ENCODE data around the gene MYO7A. TPM values are rescaled to one million over a fixed set of nuclear protein-coding genes. Genes with fewer than 3 reads are reported as not detected.

The MYO7A gene
- total and polyA plus RNA-seq, 2 donors (not counting 1 experiment from before 2014, with no cell fraction given): 0.03 to 0.07 TPM

GRCh38 chr11:77126861-77127234 is 1.2 kb upstream of the MYO7A start:
- peaks cover 0 to 13% (median 0%) of the 10 kb centered on the region in 4 experiments for H3K27me3 ChIP-seq (replicated peaks in 1 of 4; ENCODE audit: control extremely low read depth in 1 of 4, control insufficient read depth in 3 of 4, insufficient read depth in 4 of 4, low read length in 3 of 4)
- Mint-ChIP-seq H3K4me1 (peaks cover 21% of the 10 kb centered on the region), H3K27me3 (peaks cover 10% of the 10 kb centered on the region), H3K27ac (no peak overlapping the region), H3K9me3 (ENCODE audit: insufficient read depth) (no peaks in the 10 kb centered on the region), H3K4me3 (peak overlapping the region; percentile 73)
- peaks cover 15 to 20% of the 10 kb centered on the region in 2 donors for H3K4me1 ChIP-seq (ENCODE audit: control insufficient read depth in 2 of 2, insufficient read depth in 2 of 2, low read length in 2 of 2)
- intact Hi-C loops (cut with micrococcal nuclease): no loop called here
- TF ChIP-seq EZH2 (IDR thresholded peaks at IDR 0.05; ENCODE audit: borderline replicate concordance, insufficient read depth, low read depth, low read length, poor library complexity, severe bottlenecking) (no peak), CTCF (IDR thresholded peaks at IDR 0.05) (no peak)
- H3K9ac ChIP-seq (ENCODE audit: low read length): peak overlapping the region; percentile 36
- WGBS (ENCODE audit: insufficient coverage): 22% methylated on average over 9 of the region's 10 CpGs
- DNase-seq (no peak), ATAC-seq (ENCODE audit: low read depth) (no peak)
- no peaks in the 10 kb centered on the region for H3K9me3 ChIP-seq (ENCODE audit: control extremely low read depth in 1 of 3, control insufficient read depth in 2 of 3, insufficient read depth in 1 of 3, low read length in 2 of 3)
- H2AFZ ChIP-seq (ENCODE audit: insufficient read depth, low read depth, low read length, poor library complexity, severe bottlenecking): peak overlapping the region; percentile 73
- H3K27ac ChIP-seq (ENCODE audit: low read length in 2 of 2): no peak overlapping the region
- H3K4me2 ChIP-seq (replicated peaks; ENCODE audit: low read depth, low read length, poor library complexity, severe bottlenecking): peak overlapping the region; percentile 65
- no peaks in the 10 kb centered on the region for H3K36me3 ChIP-seq (replicated peaks in 1 of 2; ENCODE audit: control extremely low read depth in 1 of 2, control insufficient read depth in 1 of 2, extremely low read depth in 1 of 2, insufficient read depth in 2 of 2, low read length in 1 of 2)
- no peaks in the 10 kb centered on the region for H3K79me2 ChIP-seq (ENCODE audit: control insufficient read depth, insufficient read depth, low read length)
- ChIA-PET POLR2A (no interaction called here), CTCF (interaction anchor here (0.6 to 3.6 kb wide), 21 partner anchors 10 to 492 kb away, joined by 3 to 32 read pairs (median 5); no protein-coding TSS in a partner anchor)
- H3K4me3 ChIP-seq (ENCODE audit: control extremely low read depth in 1 of 5, extremely low read depth in 1 of 5, insufficient read depth in 1 of 5, low read depth in 2 of 5, low read length in 4 of 5): peak overlapping the region in 3 of 5 experiments; percentile 33 to 47 (median 34)
- H4K20me1 ChIP-seq (ENCODE audit: control insufficient read depth, insufficient read depth, low read length, poor library complexity, severe bottlenecking): no peaks in the 10 kb centered on the region

DNA sequence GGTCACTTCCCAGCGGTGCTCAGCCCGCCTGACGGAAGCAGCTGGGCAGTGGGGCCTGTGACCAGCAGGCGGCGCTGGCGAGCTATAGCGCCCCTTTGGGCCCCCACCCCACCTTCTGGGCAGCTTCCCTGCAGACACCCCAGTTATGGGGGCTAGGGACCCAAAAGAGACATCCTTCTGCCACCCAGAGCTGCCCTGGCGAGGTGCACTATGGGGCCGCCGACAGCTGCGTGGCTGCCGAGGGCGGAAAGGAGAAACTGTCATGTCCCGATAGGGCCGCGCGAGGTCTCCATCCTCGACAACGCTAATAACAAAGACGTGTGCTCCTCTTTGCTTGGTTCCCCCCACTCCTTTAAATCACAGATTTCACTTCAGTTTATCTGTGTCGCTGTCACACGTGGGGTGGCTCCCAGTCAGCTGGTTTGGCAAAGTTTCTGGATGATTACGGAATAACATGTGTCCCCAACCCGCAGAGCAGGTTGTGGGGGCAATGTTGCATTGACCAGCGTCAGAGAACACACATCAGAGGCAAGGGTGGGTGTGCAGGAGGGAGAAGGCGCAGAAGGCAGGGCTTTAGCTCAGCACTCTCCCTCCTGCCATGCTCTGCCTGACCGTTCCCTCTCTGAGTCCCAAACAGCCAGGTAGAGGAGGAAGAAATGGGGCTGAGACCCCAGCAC is 673 bp upstream of the MYO7A start:
- ChIA-PET POLR2A (no interaction called here), CTCF (interaction anchor here (0.6 to 3.6 kb wide), 21 partner anchors 9 to 492 kb away, joined by 3 to 32 read pairs (median 5); no protein-coding TSS in a partner anchor)
- H3K27me3 ChIP-seq (replicated peaks in 1 of 4; ENCODE audit: control extremely low read depth in 1 of 4, control insufficient read depth in 3 of 4, insufficient read depth in 4 of 4, low read length in 3 of 4): peaks cover 0 to 13% (median 0%) of the 10 kb centered on the region in 4 experiments
- H3K36me3 ChIP-seq (replicated peaks in 1 of 2; ENCODE audit: control extremely low read depth in 1 of 2, control insufficient read depth in 1 of 2, extremely low read depth in 1 of 2, insufficient read depth in 2 of 2, low read length in 1 of 2): no peaks in the 10 kb centered on the region
- H3K9me3 ChIP-seq (ENCODE audit: control extremely low read depth in 1 of 3, control insufficient read depth in 2 of 3, insufficient read depth in 1 of 3, low read length in 2 of 3): no peaks in the 10 kb centered on the region
- H3K9ac ChIP-seq (ENCODE audit: low read length): peak overlapping the region; percentile 36
- H3K9me3 Mint-ChIP-seq (ENCODE audit: insufficient read depth): no peaks in the 10 kb centered on the region
- peak overlapping the region; percentile 73 for H2AFZ ChIP-seq (ENCODE audit: insufficient read depth, low read depth, low read length, poor library complexity, severe bottlenecking)
- no peak overlapping the region for H3K27ac ChIP-seq (ENCODE audit: low read length in 2 of 2)
- H3K79me2 ChIP-seq (ENCODE audit: control insufficient read depth, insufficient read depth, low read length): no peaks in the 10 kb centered on the region
- no peak overlapping the region for H3K27ac Mint-ChIP-seq
- peak overlapping the region; percentile 65 for H3K4me2 ChIP-seq (replicated peaks; ENCODE audit: low read depth, low read length, poor library complexity, severe bottlenecking)
- peaks cover 21% of the 10 kb centered on the region for H3K4me1 Mint-ChIP-seq
- H3K4me3 ChIP-seq (ENCODE audit: control extremely low read depth in 1 of 5, extremely low read depth in 1 of 5, insufficient read depth in 1 of 5, low read depth in 2 of 5, low read length in 4 of 5): peak overlapping the region in 4 of 5 experiments; percentile 20 to 47 (median 34)
- 9% methylated on average over 26 of the region's 27 CpGs for WGBS (ENCODE audit: insufficient coverage)
- H3K4me1 ChIP-seq (ENCODE audit: control insufficient read depth in 2 of 2, insufficient read depth in 2 of 2, low read length in 2 of 2): peaks cover 15 to 20% of the 10 kb centered on the region in 2 donors
- peak overlapping the region; percentile 73 for H3K4me3 Mint-ChIP-seq
- DNase-seq: peak; percentile 71
- peak; percentile 59 for ATAC-seq (ENCODE audit: low read depth)
- no peaks in the 10 kb centered on the region for H4K20me1 ChIP-seq (ENCODE audit: control insufficient read depth, insufficient read depth, low read length, poor library complexity, severe bottlenecking)
- peaks cover 10% of the 10 kb centered on the region for H3K27me3 Mint-ChIP-seq
- TF ChIP-seq EZH2 (IDR thresholded peaks at IDR 0.05; ENCODE audit: borderline replicate concordance, insufficient read depth, low read depth, low read length, poor library complexity, severe bottlenecking): no peak
- TF ChIP-seq CTCF (IDR thresholded peaks at IDR 0.05): peak; percentile 95
- intact Hi-C loops (cut with micrococcal nuclease): no loop called here
